Measurements from ENCODE around the gene ADRA2B.

The ADRA2B gene

DNA sequence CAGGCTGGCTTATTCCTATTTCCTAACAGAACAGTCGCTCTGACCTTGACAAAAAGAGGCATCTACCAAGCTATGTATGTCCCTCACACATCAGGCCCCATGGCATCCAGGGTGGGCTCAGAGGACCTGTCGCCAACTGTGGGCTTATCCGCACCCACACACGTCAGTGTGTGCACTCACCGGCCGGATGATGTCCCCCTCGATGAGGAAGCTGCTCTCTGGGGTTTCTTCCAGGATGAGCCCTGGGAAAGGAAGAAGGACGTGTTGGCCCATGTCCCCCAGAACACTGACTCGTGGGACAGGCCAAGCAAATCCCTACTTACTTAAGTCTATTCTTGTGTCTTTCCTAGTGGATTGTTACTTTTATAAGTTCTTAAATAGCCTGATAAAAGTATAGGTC is 18.8 kb upstream of the ADRA2B start:
- TF ChIP-seq, protein P1, sequence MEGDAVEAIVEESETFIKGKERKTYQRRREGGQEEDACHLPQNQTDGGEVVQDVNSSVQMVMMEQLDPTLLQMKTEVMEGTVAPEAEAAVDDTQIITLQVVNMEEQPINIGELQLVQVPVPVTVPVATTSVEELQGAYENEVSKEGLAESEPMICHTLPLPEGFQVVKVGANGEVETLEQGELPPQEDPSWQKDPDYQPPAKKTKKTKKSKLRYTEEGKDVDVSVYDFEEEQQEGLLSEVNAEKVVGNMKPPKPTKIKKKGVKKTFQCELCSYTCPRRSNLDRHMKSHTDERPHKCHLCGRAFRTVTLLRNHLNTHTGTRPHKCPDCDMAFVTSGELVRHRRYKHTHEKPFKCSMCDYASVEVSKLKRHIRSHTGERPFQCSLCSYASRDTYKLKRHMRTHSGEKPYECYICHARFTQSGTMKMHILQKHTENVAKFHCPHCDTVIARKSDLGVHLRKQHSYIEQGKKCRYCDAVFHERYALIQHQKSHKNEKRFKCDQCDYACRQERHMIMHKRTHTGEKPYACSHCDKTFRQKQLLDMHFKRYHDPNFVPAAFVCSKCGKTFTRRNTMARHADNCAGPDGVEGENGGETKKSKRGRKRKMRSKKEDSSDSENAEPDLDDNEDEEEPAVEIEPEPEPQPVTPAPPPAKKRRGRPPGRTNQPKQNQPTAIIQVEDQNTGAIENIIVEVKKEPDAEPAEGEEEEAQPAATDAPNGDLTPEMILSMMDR (conservative IDR thresholded peaks at IDR 0.05; ENCODE audit: low read length): no peak
- no peak for TF ChIP-seq EZH2phosphoT487 (IDR thresholded peaks at IDR 0.05; ENCODE audit: borderline replicate concordance)
- no peak overlapping the region for H2AFZ ChIP-seq (ENCODE audit: low read length)
- no peaks in the 10 kb centered on the region for H3F3A ChIP-seq (ENCODE audit: low read depth)

GRCh38 chr2:96134421-96134820 is 18.1 kb upstream of the ADRA2B start:
- no peaks in the 10 kb centered on the region for H3K36me3 ChIP-seq (ENCODE audit: insufficient read depth, low read length)
- no peaks in the 10 kb centered on the region for H3F3A ChIP-seq (ENCODE audit: low read depth)
- no peaks in the 10 kb centered on the region for H4K20me1 ChIP-seq (ENCODE audit: insufficient read depth, low read length, poor library complexity, severe bottlenecking)
- no peaks in the 10 kb centered on the region for H3K9me2 ChIP-seq (replicated peaks; ENCODE audit: low read depth, low read length)
- H3K4me1 ChIP-seq (ENCODE audit: insufficient read depth, low read length, poor library complexity, severe bottlenecking): no peaks in the 10 kb centered on the region
- H3K9ac ChIP-seq (ENCODE audit: low read depth, low read length, poor library complexity, severe bottlenecking): no peak overlapping the region
- no peak overlapping the region for H2AFZ ChIP-seq (ENCODE audit: low read length)
- H3K4me3 ChIP-seq (ENCODE audit: low read length, poor library complexity, severe bottlenecking): no peak overlapping the region
- TF ChIP-seq, protein P1 (conservative IDR thresholded peaks at IDR 0.05; ENCODE audit: low read length): no peak
- TF ChIP-seq EZH2phosphoT487 (IDR thresholded peaks at IDR 0.05; ENCODE audit: borderline replicate concordance): no peak
- no peaks in the 10 kb centered on the region for H3K79me2 ChIP-seq (ENCODE audit: insufficient read depth, low read length)
- H3K9me3 ChIP-seq (ENCODE audit: insufficient read depth, low read depth, low read length): no peaks in the 10 kb centered on the region
- H3K4me2 ChIP-seq (ENCODE audit: low read depth, low read length, poor library complexity, severe bottlenecking): no peak overlapping the region
- H3K27me3 ChIP-seq (ENCODE audit: insufficient read depth, low read length, poor library complexity, severe bottlenecking): no peaks in the 10 kb centered on the region

More for the DNA sequence above, 18.8 kb upstream of the ADRA2B start:
- no peaks in the 10 kb centered on the region for H3K36me3 ChIP-seq (ENCODE audit: insufficient read depth, low read length)
- H3K9me2 ChIP-seq (replicated peaks; ENCODE audit: low read depth, low read length): no peaks in the 10 kb centered on the region
- no peaks in the 10 kb centered on the region for H3K27me3 ChIP-seq (ENCODE audit: insufficient read depth, low read length, poor library complexity, severe bottlenecking)
- H3K4me1 ChIP-seq (ENCODE audit: insufficient read depth, low read length, poor library complexity, severe bottlenecking): no peaks in the 10 kb centered on the region
- no peak overlapping the region for H3K4me3 ChIP-seq (ENCODE audit: low read length, poor library complexity, severe bottlenecking)
- H3K79me2 ChIP-seq (ENCODE audit: insufficient read depth, low read length): no peaks in the 10 kb centered on the region
- H4K20me1 ChIP-seq (ENCODE audit: insufficient read depth, low read length, poor library complexity, severe bottlenecking): no peaks in the 10 kb centered on the region
- no peak overlapping the region for H3K4me2 ChIP-seq (ENCODE audit: low read depth, low read length, poor library complexity, severe bottlenecking)
- H3K9ac ChIP-seq (ENCODE audit: low read depth, low read length, poor library complexity, severe bottlenecking): no peak overlapping the region
- no peaks in the 10 kb centered on the region for H3K9me3 ChIP-seq (ENCODE audit: insufficient read depth, low read depth, low read length)

- Histone ChIP-seq H3K79me2 (ENCODE audit: insufficient read depth, low read length) (no peaks in the 10 kb centered on the region), H3K9me2 (replicated peaks; ENCODE audit: low read depth, low read length) (no peaks in the 10 kb centered on the region), H3K27me3 (ENCODE audit: insufficient read depth, low read length, poor library complexity, severe bottlenecking) (no peaks in the 10 kb centered on the region), H3K36me3 (ENCODE audit: insufficient read depth, low read length) (no peaks in the 10 kb centered on the region), H3F3A (ENCODE audit: low read depth) (no peaks in the 10 kb centered on the region), H3K4me3 (ENCODE audit: low read length, poor library complexity, severe bottlenecking) (no peak overlapping the region), H4K20me1 (ENCODE audit: insufficient read depth, low read length, poor library complexity, severe bottlenecking) (no peaks in the 10 kb centered on the region), H3K9me3 (ENCODE audit: insufficient read depth, low read depth, low read length) (no peaks in the 10 kb centered on the region), H3K4me1 (ENCODE audit: insufficient read depth, low read length, poor library complexity, severe bottlenecking) (no peaks in the 10 kb centered on the region), H3K4me2 (ENCODE audit: low read depth, low read length, poor library complexity, severe bottlenecking) (no peak overlapping the region), H3K9ac (ENCODE audit: low read depth, low read length, poor library complexity, severe bottlenecking) (no peak overlapping the region), H2AFZ (ENCODE audit: low read length) (no peak overlapping the region)
- no peak for TF ChIP-seq EZH2phosphoT487 (IDR thresholded peaks at IDR 0.05; ENCODE audit: borderline replicate concordance)
- TF ChIP-seq, protein P1 (conservative IDR thresholded peaks at IDR 0.05; ENCODE audit: low read length): no peak
These were observed 15.7 kb upstream of the ADRA2B start for GRCh38 chr2:96131813-96132745.
